ENCODE measurements around the gene GPHA2.
"Not testable (repeated sequence)": the region's sequence is repeated elsewhere in the genome, so short reads cannot be mapped to it uniquely, and the experiment has no call there.

GPHA2 gene, protein sequence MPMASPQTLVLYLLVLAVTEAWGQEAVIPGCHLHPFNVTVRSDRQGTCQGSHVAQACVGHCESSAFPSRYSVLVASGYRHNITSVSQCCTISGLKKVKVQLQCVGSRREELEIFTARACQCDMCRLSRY

GRCh38 chr11:64935359-64936081 lies at the start of gene GPHA2:
GPHA2 (minus strand) TSS chr11:64935893; CDS start chr11:64935460, 433 bp downstream.
- DNase-seq = peak; percentile 51 to 67

DNA sequence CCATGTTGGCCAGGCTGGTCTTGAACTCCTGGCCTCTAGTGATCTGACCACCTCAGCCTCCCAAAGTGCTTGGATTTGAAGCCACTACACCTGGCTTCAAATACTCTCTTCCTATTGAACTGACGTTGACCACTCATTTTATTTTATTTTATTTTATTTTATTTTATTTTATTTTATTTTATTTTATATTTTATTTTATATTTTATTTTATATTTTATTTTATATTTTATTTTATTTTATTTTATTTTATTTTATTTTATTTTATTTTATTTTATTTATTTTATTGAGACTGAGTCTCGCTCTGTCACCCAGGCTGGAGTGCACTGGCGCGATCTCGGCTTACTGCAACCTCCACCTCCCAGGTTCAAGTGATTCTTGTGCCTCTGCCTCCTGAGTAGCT lies 47.6 kb upstream of the GPHA2 start:
- DNase-seq = not testable (repeated sequence)

DNA sequence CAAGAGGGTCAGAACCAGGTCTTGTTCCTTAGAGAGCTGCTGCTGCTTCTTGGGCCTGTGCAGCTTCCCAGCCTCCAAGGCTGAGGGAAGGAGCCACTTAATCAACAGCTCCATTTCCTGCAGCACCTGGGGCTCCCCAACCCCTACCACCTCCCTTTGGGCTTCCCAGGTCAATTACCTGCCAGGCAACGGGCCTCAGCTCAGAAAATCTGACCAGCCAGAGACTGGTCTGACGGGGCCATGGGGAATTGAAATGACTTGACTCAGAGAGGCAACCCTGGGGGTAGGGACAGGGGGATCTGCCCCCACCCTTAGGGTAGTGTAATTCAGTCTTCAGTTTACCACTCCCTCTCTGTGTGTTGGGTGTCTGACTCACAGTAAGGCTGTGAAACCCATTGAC lies 41.0 kb upstream of the GPHA2 start:
- no peak for DNase-seq

GRCh38 chr11:64974124-64974523 lies 38.4 kb upstream of the GPHA2 start:
- no peak for DNase-seq

- no peak for DNase-seq
Observed at GRCh38 chr11:64971421-64972233, 35.9 kb upstream of the GPHA2 start, which contains the start of gene MAJIN. MAJIN (minus strand) TSS chr11:64972108; CDS start chr11:64959405, 12,703 bp downstream.

DNA sequence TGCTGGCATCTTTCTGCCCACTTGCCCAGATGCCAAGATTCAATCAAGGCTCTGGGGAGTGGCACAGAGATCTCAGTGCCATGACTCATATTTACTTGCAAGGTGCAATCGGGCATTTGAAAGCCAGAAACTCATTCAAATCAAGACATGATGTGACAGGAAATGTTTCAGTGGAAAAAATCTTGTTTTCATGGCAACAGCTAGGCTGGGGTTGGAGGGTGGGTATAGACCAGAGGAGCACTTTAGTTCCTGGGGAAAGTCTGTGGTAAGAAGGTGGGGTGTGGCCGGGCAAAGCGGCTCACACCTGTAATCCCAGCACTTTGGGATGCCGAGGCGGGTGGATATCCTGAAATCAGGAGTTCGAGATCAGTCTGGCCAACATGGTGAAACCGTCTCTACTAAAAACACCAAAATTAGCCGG lies 35.0 kb upstream of the GPHA2 start:
- no peak for DNase-seq

DNA sequence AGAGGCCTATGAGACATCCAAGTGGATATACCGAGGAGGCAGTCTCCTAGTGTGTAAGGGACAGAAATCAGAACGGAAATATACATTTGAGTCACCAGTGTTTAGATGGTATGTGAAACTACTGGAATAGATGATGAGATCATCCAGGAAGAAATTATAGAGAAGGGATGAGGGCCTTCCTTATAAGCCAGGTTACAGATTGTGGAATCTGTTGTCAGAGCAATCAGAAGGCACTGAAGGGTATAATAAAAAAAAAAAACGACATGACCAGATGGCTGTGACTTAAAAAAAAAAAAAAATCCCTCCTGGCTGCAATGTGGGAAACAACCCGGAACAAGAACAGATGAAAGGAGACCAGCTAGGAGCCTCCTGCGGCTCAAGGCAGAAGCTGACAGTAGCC lies 33.5 kb upstream of the GPHA2 start:
- DNase-seq = no peak

GRCh38 chr11:64967375-64967774 lies 31.7 kb upstream of the GPHA2 start:
- no peak for DNase-seq

GRCh38 chr11:64963072-64963631 lies 27.5 kb upstream of the GPHA2 start:
- no peak for DNase-seq

DNA sequence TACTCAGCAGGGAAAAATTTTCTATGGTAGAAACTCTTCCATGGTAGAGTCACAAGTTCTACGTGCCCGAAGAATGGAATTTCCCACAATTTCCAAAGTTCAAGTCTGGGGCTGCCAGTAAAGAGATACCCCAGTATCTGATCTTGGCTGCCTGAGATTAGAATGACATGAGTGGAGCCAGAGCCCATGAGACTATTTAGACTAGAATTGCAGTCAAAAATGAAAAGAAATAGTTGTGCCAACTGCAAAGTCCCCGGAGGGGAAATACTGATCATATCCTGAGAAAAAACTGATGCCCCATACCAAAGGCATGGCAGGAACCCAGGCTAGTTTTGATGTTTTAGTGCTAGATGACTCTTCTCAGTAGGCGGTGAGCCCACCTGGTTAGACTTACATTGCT lies 25.0 kb upstream of the GPHA2 start:
- no peak for DNase-seq

DNA sequence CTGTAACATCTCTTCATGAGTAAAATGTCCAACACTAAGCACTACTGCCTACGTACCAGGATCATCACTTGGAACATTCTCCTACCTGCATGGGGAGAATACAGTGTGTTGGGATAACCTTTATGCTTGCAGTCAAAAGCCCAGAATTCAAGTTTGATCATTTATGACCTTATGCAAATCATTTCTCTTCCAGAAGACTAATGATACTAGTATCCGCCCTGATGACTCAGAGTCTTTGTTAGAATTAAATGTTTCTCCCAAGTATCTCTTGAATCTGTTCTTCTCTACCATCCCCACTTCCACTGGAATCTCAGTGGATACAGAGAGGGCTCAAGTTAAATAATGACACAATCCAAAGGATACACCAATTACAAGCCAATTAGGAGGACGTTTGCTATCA lies 23.8 kb upstream of the GPHA2 start:
- DNase-seq = peak; percentile 50 to 65

DNA sequence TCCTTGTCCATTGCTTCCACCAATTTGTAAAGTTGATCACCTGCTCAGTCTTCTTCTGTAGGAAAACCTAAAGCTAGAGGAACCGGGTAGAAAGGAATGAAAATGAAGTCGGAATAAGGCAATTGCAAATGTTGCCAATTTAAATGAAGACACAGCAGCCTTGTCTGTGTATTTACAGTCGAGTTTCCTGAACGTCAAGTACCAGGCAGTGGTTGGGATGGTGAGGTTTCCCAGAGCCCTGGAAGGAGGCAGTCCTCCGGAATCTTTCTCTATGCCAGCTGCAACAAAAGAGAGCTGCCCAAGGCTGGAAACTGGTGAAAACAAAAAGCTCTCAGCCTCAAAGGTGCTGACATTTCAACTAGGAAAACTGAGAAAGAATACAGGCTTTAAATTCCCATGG lies 18.5 kb upstream of the GPHA2 start:
- no peak for DNase-seq

DNA sequence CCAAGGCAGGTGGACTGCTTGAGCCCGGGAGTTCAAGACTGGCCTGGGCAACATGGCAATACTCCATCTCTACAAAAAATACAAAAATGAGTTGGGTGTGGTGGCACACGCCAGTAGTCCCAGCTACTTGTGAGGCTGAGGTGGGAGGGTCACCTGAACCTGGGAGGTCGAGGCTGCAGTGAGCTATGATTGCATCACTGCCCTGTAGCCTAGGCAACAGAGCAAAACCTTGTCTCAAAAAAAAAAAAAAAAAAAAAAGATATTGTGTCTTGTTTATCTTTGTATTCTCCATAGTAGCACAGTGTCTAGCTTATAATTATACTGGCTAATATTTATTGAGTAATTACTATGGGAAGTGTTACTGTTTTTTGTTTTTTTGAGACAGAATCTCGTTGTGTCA lies 15.8 kb upstream of the GPHA2 start:
- DNase-seq = no peak

GRCh38 chr11:64947208-64947814 lies 11.6 kb upstream of the GPHA2 start:
- DNase-seq = no peak

- DNase-seq = no peak
Observed at GRCh38 chr11:64936539-64936938, 846 bp upstream of the GPHA2 start.

GRCh38 chr11:64934682-64935358 lies 873 bp downstream of the GPHA2 start:
- DNase-seq = peak in 1 of 2 experiments; percentile 38

GRCh38 chr11:64933935-64934681 lies 1.6 kb downstream of the GPHA2 start:
- no peak for DNase-seq

- DNase-seq = no peak
Observed at GRCh38 chr11:64933213-64933934, 2.3 kb downstream of the GPHA2 start.

GRCh38 chr11:64932324-64932723 lies 3.4 kb downstream of the GPHA2 start:
- DNase-seq = no peak

DNA sequence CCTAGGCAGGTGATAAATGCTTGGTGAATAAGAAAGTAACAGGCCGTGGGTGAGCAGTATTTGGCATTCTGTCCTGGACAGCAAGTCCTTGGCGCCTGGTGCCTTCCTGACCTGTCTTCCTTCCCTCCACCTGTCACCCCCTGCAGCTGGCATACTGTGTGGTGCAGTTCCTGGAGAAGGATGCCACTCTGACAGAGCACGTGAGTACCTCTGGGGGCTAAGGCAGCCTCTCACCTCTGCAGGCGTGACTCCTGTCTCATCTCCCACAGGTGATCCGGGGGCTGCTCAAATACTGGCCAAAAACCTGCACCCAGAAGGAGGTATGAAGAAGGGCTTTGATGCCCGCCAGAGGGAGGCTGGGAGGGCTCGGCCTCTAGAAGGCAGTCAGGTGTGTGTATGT lies 4.4 kb downstream of the GPHA2 start:
- DNase-seq = no peak

- DNase-seq = no peak
Observed at GRCh38 chr11:64930340-64930739, 5.4 kb downstream of the GPHA2 start.

Data from NCI-H526 (cell line).